Heart right ventricle (tissue), 16 donors: ENCODE data around the gene NKX1-2. TPM values are rescaled to one million over a fixed set of nuclear protein-coding genes. Genes with fewer than 3 reads are reported as not detected.

ENCODE experiments used
- ATAC-seq, 8 donors: fragments of 200-7000 bp; cut with Tn5 transposase; one replicate each; pipeline ENCODE4 v1.9.1; 2020; ENCODE audit warnings: mild to moderate bottlenecking in 8 of 8, moderate library complexity in 8 of 8, moderate number of reproducible peaks in 1 of 8
- DNase-seq, 2 donors: peaks; one replicate each; pipeline ENCODE4 v3.0.0-alpha.2; 2020
- H3K27ac ChIP-seq, 10 donors: fragments of 200-600 bp; sonication (generic) in 2 of 10; one replicate each; pipeline versions ENCODE4 v1.5.0 to v1.8.0; 2020 to 2022; ENCODE audit warnings: mild to moderate bottlenecking in 3 of 10
- H3K27me3 ChIP-seq, 7 donors: fragments of 200-600 bp; one replicate each; pipeline ENCODE4 v1.8.0; 2021 to 2022; ENCODE audit warnings: mild to moderate bottlenecking in 2 of 7
- H3K36me3 ChIP-seq, 9 donors: fragments of 200-600 bp; sonication (generic) in 1 of 9; one replicate each; pipeline versions ENCODE4 v1.5.0 to v1.8.0; 2020 to 2022; ENCODE audit warnings: mild to moderate bottlenecking in 2 of 9
- H3K4me1 ChIP-seq, 9 donors: fragments of 200-600 bp; sonication (generic) in 1 of 9; one replicate each; pipeline versions ENCODE4 v1.5.0 to v1.8.0; 2020 to 2022; ENCODE audit warnings: mild to moderate bottlenecking in 4 of 9
- H3K4me3 ChIP-seq, 10 donors: fragments of 200-600 bp; sonication (generic) in 2 of 10; one replicate each; pipeline versions ENCODE4 v1.5.0 to v1.8.0; 2020 to 2022; ENCODE audit warnings: mild to moderate bottlenecking in 7 of 10, moderate library complexity in 2 of 10
- H3K9me3 ChIP-seq, 11 donors: fragments of 200-600 bp in 10 of 11; sonication (generic) in 2 of 11; one replicate each; pipeline versions ENCODE4 v1.5.0 to v1.8.0; 2013 to 2022; ENCODE audit warnings: mild to moderate bottlenecking in 2 of 11, control low read depth in 1 of 11, moderate library complexity in 1 of 11
- CTCF ChIP-seq, 9 donors: fragments of 200-600 bp; sonication (generic) in 2 of 9; IDR thresholded peaks; one replicate each; pipeline versions ENCODE4 v1.5.0 to v1.8.0; 2021 to 2022; ENCODE audit warnings: antibody characterized with exemption in 9 of 9, mild to moderate bottlenecking in 5 of 9, moderate library complexity in 1 of 9
- WGBS, 2 donors: extraction: QIAGEN DNeasy Blood & Tissue Kit; methylation state at CpG; one replicate each; pipeline ENCODE4 v1.1.7; 2013; ENCODE audit warnings: inconsistent platforms in 1 of 2; 5-methylcytosine and 5-hydroxymethylcytosine counted together
- intact Hi-C, 10 donors: fragments of 100-400 bp; cut with DNase I; formaldehyde crosslinking; loops; one replicate each; pipeline versions ENCODE4 v1.11.1 to v1.14.2; 2022
- polyA plus RNA-seq, 2 donors: library from polyadenylated mRNA; stranded (reverse); fragments of 200-250 nt; gene quantifications; one replicate each; pipeline ENCODE4 v1.2.3, GENCODE V29; 2013
- total RNA-seq, 10 donors: library from RNA; stranded (reverse); fragmentation: NEBNext Ultra II Directional in 3 of 10; extraction: Animal tissue kit (Norgen Biotek cat#: 25700) in 3 of 10; gene quantifications; one replicate each; pipeline versions ENCODE4 v1.2.1 to v1.2.4, GENCODE V29; 2021 to 2023
- donor health status: Arrhythmogenic right ventricular cardiomyopathy.
- donor health status: ischemic (EF 13 %, LVEDD 7.1; RV severe dilation, severe dysfunction).
- donor health status: healthy with polysubstance abuse.
- donor health status: DM: no; HTN: yes; CAD: no.
- donor health status: DM: no; HTN: no; CAD: no.
- donor health status: ischemic (EF 25% LVEDD 6.9; RV normal size, moderate dysfunction).
- donor health status: ischemic (EF 25% LVEDD 5.7; RV mildly dilated, moderate dysfunction).
- donor health status: healthy.
- donor health status: DM: yes; HTN: yes; CAD: no.
- donor health status: Ischemic cardiomyopathy.
- donor health status: ischemic (EF 35%, LVEDD 5.7; RV mildly dilated, moderate dysfunction).
- donor health status: nonischemic (EF 11% LVEDD 7.7; RV severe dilation, severe dysfunction).
- donor health status: DM: yes; HTN: yes; CAD: no.
- donor health status: PGD.
- donor health status: ischemic (EF 29% LVEDD 5.4; RV normal size, mild dysfunction).
- donor health status: nonischemic (EF 23%, LVEDD 6.1; RV moderate dilation, normal function).

Gene NKX1-2
- total and polyA plus RNA-seq, 12 donors, result not detected

- WGBS, 2 donors, result 78 to 79% methylated on average over 5 of the region's 5 CpGs
- no peak overlapping the region for H3K27ac ChIP-seq
- no peaks in the 10 kb centered on the region for H3K9me3 ChIP-seq
- ATAC-seq (no peak), DNase-seq (no peak)
- TF ChIP-seq CTCF (IDR thresholded peaks at IDR 0.05), result no peak
- H3K36me3 ChIP-seq, result no peaks in the 10 kb centered on the region
- H3K4me3 ChIP-seq, result no peak overlapping the region
- H3K27me3 ChIP-seq, result peaks cover 0 to 40% (median 24%) of the 10 kb centered on the region in 7 donors
- H3K4me1 ChIP-seq, result peaks cover 0 to 6% (median 0%) of the 10 kb centered on the region in 9 donors
- intact Hi-C loops, result no loop called here
Observed at GRCh38 chr10:124423813-124424212, 26.0 kb downstream of the NKX1-2 start.

GRCh38 chr10:124422742-124423141, 27.1 kb downstream of the NKX1-2 start:
- ATAC-seq, result no peak
- 72 to 83% methylated on average over 12 of the region's 12 CpGs for WGBS, 2 donors
- H3K9me3 ChIP-seq, result no peaks in the 10 kb centered on the region
- intact Hi-C loops, result no loop called here
- H3K27ac ChIP-seq, result no peak overlapping the region
- no peaks in the 10 kb centered on the region for H3K36me3 ChIP-seq
- no peak overlapping the region for H3K4me3 ChIP-seq
- peaks cover 0 to 36% (median 20%) of the 10 kb centered on the region in 7 donors for H3K27me3 ChIP-seq
- no peak for TF ChIP-seq CTCF (IDR thresholded peaks at IDR 0.05)
- DNase-seq, result no peak
- H3K4me1 ChIP-seq, result peaks cover 0 to 10% (median 5%) of the 10 kb centered on the region in 9 donors

GRCh38 chr10:124420254-124420653, 29.6 kb downstream of the NKX1-2 start:
- intact Hi-C loops, result no loop called here

GRCh38 chr10:124419635-124420034, 30.2 kb downstream of the NKX1-2 start:
- ATAC-seq (no peak), DNase-seq (no peak)
- Histone ChIP-seq H3K4me1 (peaks cover 0 to 40% (median 30%) of the 10 kb centered on the region in 9 donors), H3K9me3 (no peaks in the 10 kb centered on the region), H3K36me3 (no peaks in the 10 kb centered on the region), H3K27me3 (peaks cover 0 to 26% (median 5%) of the 10 kb centered on the region in 7 donors), H3K4me3 (peak overlapping the region in 1 of 10 donors; percentile 94), H3K27ac (peak overlapping the region in 1 of 10 donors; percentile 94)
- intact Hi-C loops, result loop anchor here in 2 of 10 donors (10.0 kb wide), 1 partner anchor 325 kb away; the partner anchor contains the start of gene FAM53B (in 2 of the 2)
- no peak for TF ChIP-seq CTCF (IDR thresholded peaks at IDR 0.05)
- 90 to 92% methylated on average over 10 of the region's 10 CpGs for WGBS, 2 donors

More at GRCh38 chr10:124420254-124420653, 29.6 kb downstream of the NKX1-2 start:
- Histone ChIP-seq H3K27me3 (peaks cover 0 to 26% (median 5%) of the 10 kb centered on the region in 7 donors), H3K4me3 (no peak overlapping the region), H3K9me3 (no peaks in the 10 kb centered on the region), H3K36me3 (no peaks in the 10 kb centered on the region), H3K27ac (no peak overlapping the region), H3K4me1 (peaks cover 0 to 34% (median 26%) of the 10 kb centered on the region in 9 donors)
- no peak for DNase-seq
- no peak for ATAC-seq
- WGBS, 2 donors, result 21 to 24% methylated on average over 1 of the region's 1 CpG
- TF ChIP-seq CTCF (IDR thresholded peaks at IDR 0.05), result no peak
